ENCODE data around the gene HJV. TPM values are rescaled to one million over a fixed set of nuclear protein-coding genes. Genes with fewer than 3 reads are reported as not detected.

The HJV gene
- total RNA-seq, 3 donors from 2014 or later (not counting 1 experiment from before 2014, with no cell fraction given) = not detected

DNA sequence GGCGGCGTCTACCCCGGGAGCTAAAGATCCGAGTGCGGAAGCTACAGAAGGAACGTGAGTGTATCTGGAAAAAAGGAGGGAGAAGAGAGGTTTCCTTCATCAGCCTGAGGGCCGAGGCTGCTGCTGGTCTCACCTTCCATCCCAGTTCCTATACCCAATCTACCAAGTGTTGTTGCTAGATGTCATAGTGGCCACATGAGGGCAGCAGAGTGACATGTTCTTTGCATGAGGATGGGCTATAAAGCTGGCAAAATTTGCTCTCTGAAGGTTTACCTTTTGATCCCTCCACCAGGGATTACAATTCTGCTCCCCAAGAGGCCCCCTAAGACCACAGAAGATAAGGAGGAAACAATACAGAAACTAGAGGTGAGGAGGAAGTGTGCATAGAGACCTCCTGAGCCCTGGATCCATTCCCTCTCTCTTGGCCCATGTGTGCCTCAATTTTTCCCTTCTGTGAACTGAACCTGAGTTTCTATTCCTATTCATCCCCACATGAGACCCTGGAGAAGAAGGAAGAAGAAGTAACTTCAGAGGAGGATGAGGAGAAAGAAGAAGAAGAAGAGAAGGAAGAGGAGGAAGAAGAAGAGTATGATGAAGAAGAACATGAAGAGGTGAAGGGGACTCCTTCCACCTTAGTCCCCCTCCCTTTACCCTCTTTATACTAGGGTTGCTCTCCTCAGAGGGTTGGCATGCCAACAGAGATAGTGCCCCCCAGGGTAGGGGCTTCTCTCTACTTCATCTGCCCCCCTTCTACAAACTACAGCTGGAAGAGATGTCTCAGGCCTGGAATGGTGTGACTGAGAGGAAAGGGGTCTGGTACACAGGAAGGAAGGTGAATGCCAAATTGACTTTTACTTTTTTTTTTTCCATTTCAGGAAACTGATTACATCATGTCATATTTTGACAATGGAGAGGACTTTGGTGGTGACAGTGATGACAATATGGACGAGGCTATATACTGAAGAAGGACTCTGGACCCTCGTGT lies 43.8 kb downstream of the HJV start:
- 30% methylated on average over 9 of the region's 9 CpGs for WGBS (ENCODE audit: insufficient coverage)
- Histone ChIP-seq H3K4me1 (ENCODE audit: control insufficient read depth, insufficient read depth, low read length) (peaks cover 53% of the 10 kb centered on the region), H3K4me3 (ENCODE audit: low read length) (no peak overlapping the region), H3K36me3 (ENCODE audit: control insufficient read depth, insufficient read depth, low read length) (peaks cover 6% of the 10 kb centered on the region), H3K27me3 (ENCODE audit: control insufficient read depth, insufficient read depth, low read length) (no peaks in the 10 kb centered on the region), H3K9me3 (ENCODE audit: control insufficient read depth, insufficient read depth, low read length) (no peaks in the 10 kb centered on the region), H3K27ac (ENCODE audit: low read length) (peak overlapping the region; percentile 97)
- Mint-ChIP-seq H3K27ac (no peak overlapping the region), H3K9me3 (no peaks in the 10 kb centered on the region), H3K4me1 (peaks cover 14 to 18% of the 10 kb centered on the region in 2 donors), H3K4me3 (no peak overlapping the region), H3K36me3 (no peaks in the 10 kb centered on the region), H3K27me3 (ENCODE audit: low read depth in 2 of 2) (no peaks in the 10 kb centered on the region)
- intact Hi-C loops (cut with micrococcal nuclease) = loop anchor here (1.0 to 5.0 kb wide), 7 partner anchors 13 to 130 kb away; partner anchors contain the start of genes ANKRD34A, NUDT17, POLR3GL and RBM8A
- ATAC-seq = peak; percentile 37 to 61 (median 52)
- peak; percentile 62 to 94 for DNase-seq
- TF ChIP-seq CTCF (IDR thresholded peaks at IDR 0.05) = peak; percentile 86

DNA sequence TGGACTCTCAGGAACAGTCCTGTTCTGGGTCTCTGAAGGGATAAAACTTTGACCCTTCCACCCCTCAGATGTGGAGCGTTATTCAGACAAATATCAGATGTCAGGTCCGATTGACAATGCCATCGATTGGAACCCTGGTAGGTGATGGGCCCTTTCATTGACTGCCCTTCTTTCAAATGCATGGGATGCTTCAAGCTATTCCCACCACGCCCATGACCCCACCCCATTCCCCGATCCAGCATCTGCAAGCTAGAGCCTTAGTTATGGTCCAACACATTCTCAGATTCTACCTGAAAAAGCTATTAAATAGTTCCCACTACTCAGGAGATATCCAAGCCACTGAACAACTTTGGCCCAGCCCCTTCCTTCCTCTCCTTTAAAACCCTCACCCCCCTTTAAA lies 44.5 kb downstream of the HJV start:
- Mint-ChIP-seq H3K4me3 (no peak overlapping the region), H3K9me3 (no peaks in the 10 kb centered on the region), H3K27me3 (ENCODE audit: low read depth in 2 of 2) (no peaks in the 10 kb centered on the region), H3K27ac (no peak overlapping the region), H3K4me1 (peaks cover 10 to 17% of the 10 kb centered on the region in 2 donors), H3K36me3 (no peaks in the 10 kb centered on the region)
- intact Hi-C loops (cut with micrococcal nuclease) = loop anchor here (1.0 to 5.0 kb wide), 4 partner anchors 36 to 130 kb away; partner anchors contain the start of genes NUDT17 and RBM8A
- DNase-seq (no peak), ATAC-seq (no peak)
- H3K27ac ChIP-seq (ENCODE audit: low read length) = no peak overlapping the region
- WGBS (ENCODE audit: insufficient coverage) = 92% methylated on average over 5 of the region's 5 CpGs
- H3K4me1 ChIP-seq (ENCODE audit: control insufficient read depth, insufficient read depth, low read length) = peaks cover 46% of the 10 kb centered on the region
- no peak for TF ChIP-seq CTCF (IDR thresholded peaks at IDR 0.05)
- peaks cover 6% of the 10 kb centered on the region for H3K36me3 ChIP-seq (ENCODE audit: control insufficient read depth, insufficient read depth, low read length)
- no peak overlapping the region for H3K4me3 ChIP-seq (ENCODE audit: low read length)
- H3K9me3 ChIP-seq (ENCODE audit: control insufficient read depth, insufficient read depth, low read length) = no peaks in the 10 kb centered on the region
- no peaks in the 10 kb centered on the region for H3K27me3 ChIP-seq (ENCODE audit: control insufficient read depth, insufficient read depth, low read length)

- TF ChIP-seq CTCF (IDR thresholded peaks at IDR 0.05) = no peak
- Mint-ChIP-seq H3K9me3 (no peaks in the 10 kb centered on the region), H3K27ac (peak overlapping the region in 1 of 2 donors; percentile 54), H3K36me3 (no peaks in the 10 kb centered on the region), H3K4me3 (no peak overlapping the region), H3K27me3 (ENCODE audit: low read depth in 2 of 2) (no peaks in the 10 kb centered on the region), H3K4me1 (peaks cover 4 to 23% of the 10 kb centered on the region in 2 donors)
- peaks cover 32% of the 10 kb centered on the region for H3K4me1 ChIP-seq (ENCODE audit: control insufficient read depth, insufficient read depth, low read length)
- H3K9me3 ChIP-seq (ENCODE audit: control insufficient read depth, insufficient read depth, low read length) = no peaks in the 10 kb centered on the region
- no peaks in the 10 kb centered on the region for H3K27me3 ChIP-seq (ENCODE audit: control insufficient read depth, insufficient read depth, low read length)
- no peak overlapping the region for H3K4me3 ChIP-seq (ENCODE audit: low read length)
- ATAC-seq (no peak), DNase-seq (no peak)
- H3K27ac ChIP-seq (ENCODE audit: low read length) = no peak overlapping the region
- WGBS (ENCODE audit: insufficient coverage) = 96% methylated on average over 4 of the region's 4 CpGs
- peaks cover 6% of the 10 kb centered on the region for H3K36me3 ChIP-seq (ENCODE audit: control insufficient read depth, insufficient read depth, low read length)
- intact Hi-C loops (cut with micrococcal nuclease) = loop anchor here (5.0 kb wide), 2 partner anchors 48 to 128 kb away; partner anchors contain the start of genes NUDT17 and RBM8A
Observed at GRCh38 chr1:145975216-145975615, 46.3 kb downstream of the HJV start.

Measured in natural killer cell (primary cell).